GM23338 (cell line): ENCODE data around the gene MAMLD1. TPM values are rescaled to one million over a fixed set of nuclear protein-coding genes. Genes with fewer than 3 reads are reported as not detected.
A peak's percentile ranks its signal among the peaks of the same experiment; 100 is the strongest.

Source experiments
- ATAC-seq: fragments of 200-7000 bp; cut with Tn5 transposase; 3 replicates; pipeline ENCODE4 v1.9.1; 2020
- DNase-seq: peaks from one replicate; pipeline ENCODE4 v3.0.0-alpha.2; 2015; ENCODE audit warnings: low spot score
- H2AFZ ChIP-seq: fragments of 200-600 bp; sonication (generic); 2 replicates; pipeline ENCODE4 v1.8.0; 2016; ENCODE audit warnings: antibody characterized with exemption, mild to moderate bottlenecking, moderate library complexity
- H3F3A ChIP-seq: fragments of 200-600 bp; sonication (generic); replicated peaks from 2 replicates; pipeline ENCODE4 v1.8.0; 2017; ENCODE audit warnings: antibody characterized with exemption, mixed run types, low read depth
- H3K27ac ChIP-seq: fragments of 200-600 bp; sonication (generic); 2 replicates; pipeline ENCODE4 v1.6.1; 2016; ENCODE audit warnings: low read depth
- H3K27me3 ChIP-seq: fragments of 200-600 bp; sonication (generic); 2 replicates; pipeline ENCODE4 v1.8.0; 2016; ENCODE audit warnings: mild to moderate bottlenecking, mixed run types, moderate library complexity; ENCODE audit not compliant: insufficient read depth
- H3K36me3 ChIP-seq: fragments of 200-600 bp; sonication (generic); 2 replicates; pipeline ENCODE4 v1.8.0; 2016; ENCODE audit warnings: mild to moderate bottlenecking; ENCODE audit not compliant: insufficient read depth
- H3K4me1 ChIP-seq: fragments of 200-600 bp; sonication (generic); 2 replicates; pipeline ENCODE4 v1.8.0; 2016; ENCODE audit warnings: mild to moderate bottlenecking, moderate library complexity; ENCODE audit not compliant: insufficient read depth
- H3K4me2 ChIP-seq: fragments of 200-600 bp; sonication (generic); 2 replicates; pipeline ENCODE4 v1.7.1; 2017; ENCODE audit warnings: mixed run types
- H3K4me3 ChIP-seq: fragments of 200-600 bp; sonication (generic); 2 replicates; pipeline ENCODE4 v1.6.1; 2016; ENCODE audit warnings: mixed run types
- H3K79me2 ChIP-seq: fragments of 200-600 bp; sonication (generic); replicated peaks from 2 replicates; pipeline ENCODE4 v1.8.0; 2017; ENCODE audit warnings: mild to moderate bottlenecking; ENCODE audit not compliant: insufficient read depth
- H3K9me2 ChIP-seq: fragments of 200-600 bp; sonication (generic); 2 replicates; pipeline ENCODE4 v1.8.0; 2017; ENCODE audit not compliant: insufficient read depth
- H4K20me1 ChIP-seq: fragments of 200-600 bp; sonication (generic); replicated peaks from 2 replicates; pipeline ENCODE4 v1.8.0; 2017; ENCODE audit warnings: mild to moderate bottlenecking; ENCODE audit not compliant: insufficient read depth
- H3K27ac Mint-ChIP-seq: 2 replicates; pipeline ENCODE4 v1.8.0; 2020; ENCODE audit warnings: inconsistent platforms, mild to moderate bottlenecking, moderate library complexity, mixed read lengths
- H3K27me3 Mint-ChIP-seq: 3 replicates; pipeline ENCODE4 v1.8.0; 2022; ENCODE audit warnings: low read depth, mild to moderate bottlenecking, moderate library complexity, mixed read lengths, inconsistent platforms; ENCODE audit not compliant: insufficient read depth, poor library complexity
- H3K36me3 Mint-ChIP-seq: 3 replicates; pipeline ENCODE4 v1.8.0; 2021; ENCODE audit warnings: low read depth, mild to moderate bottlenecking, inconsistent platforms, moderate library complexity, mixed read lengths
- H3K4me1 Mint-ChIP-seq: 3 replicates; pipeline ENCODE4 v1.8.0; 2020; ENCODE audit warnings: mild to moderate bottlenecking, inconsistent platforms, mixed read lengths
- H3K4me3 Mint-ChIP-seq: 3 replicates; pipeline ENCODE4 v1.8.0; 2021; ENCODE audit warnings: moderate library complexity, mild to moderate bottlenecking, inconsistent platforms, mixed read lengths
- H3K9me3 Mint-ChIP-seq: 3 replicates; pipeline ENCODE4 v1.8.0; 2020; ENCODE audit warnings: moderate library complexity, mild to moderate bottlenecking, inconsistent platforms, mixed read lengths
- CREB1 ChIP-seq: fragments of 250-450 bp; sonication (Bioruptor Pico); IDR thresholded peaks from 2 replicates; pipeline ENCODE4 v1.5.0; 2020; ENCODE audit warnings: low read depth, mild to moderate bottlenecking, moderate library complexity
- EZH2 ChIP-seq: fragments of 200-600 bp; sonication (generic); IDR thresholded peaks from one replicate; pipeline ENCODE4 v1.8.0; 2017; ENCODE audit warnings: antibody characterized with exemption, mild to moderate bottlenecking, low read depth; ENCODE audit not compliant: unreplicated experiment
- EZH2phosphoT487 ChIP-seq: fragments of 200-600 bp; sonication (generic); IDR thresholded peaks from one replicate; pipeline ENCODE4 v1.8.1; 2018; ENCODE audit warnings: antibody characterized with exemption; ENCODE audit not compliant: unreplicated experiment
- JUNB ChIP-seq: IDR thresholded peaks from one replicate; pipeline ENCODE4 v1.6.1; 2016; ENCODE audit warnings: antibody characterized with exemption; ENCODE audit not compliant: unreplicated experiment
- NANOG ChIP-seq: IDR thresholded peaks from 2 replicates; pipeline ENCODE4 v1.6.1; 2016; ENCODE audit warnings: antibody characterized with exemption, borderline replicate concordance
- POLR2AphosphoS5 ChIP-seq: IDR thresholded peaks from 2 replicates; pipeline ENCODE4 v1.6.1; 2016; ENCODE audit warnings: antibody characterized with exemption, low read depth
- REST ChIP-seq: IDR thresholded peaks from one replicate; pipeline ENCODE4 v1.6.1; 2018; ENCODE audit warnings: antibody characterized with exemption; ENCODE audit not compliant: unreplicated experiment
- ZNF114 ChIP-seq: fragments of 250-450 bp; sonication (Bioruptor Pico); IDR thresholded peaks from 2 replicates; pipeline ENCODE4 v1.5.0; 2020; ENCODE audit warnings: mild to moderate bottlenecking, moderate library complexity
- ZNF331 ChIP-seq: fragments of 250-450 bp; sonication (Bioruptor Pico); IDR thresholded peaks from 2 replicates; pipeline ENCODE4 v1.5.0; 2020; ENCODE audit warnings: low read depth, mild to moderate bottlenecking, moderate library complexity
- polyA plus RNA-seq: library from polyadenylated mRNA; unstranded; fragments of >200 nt; fragmentation: Nextera tagmentation; extraction: Ambion mirVana; gene quantifications from 2 replicates; pipeline ENCODE4 v1.2.1, GENCODE V29; 2016
- total RNA-seq: library from RNA; depleted of rRNA; stranded (reverse); fragments of >200 nt; shearing (Covaris generic); gene quantifications from 2 replicates; pipeline ENCODE4 v1.2.3, GENCODE V29; 2014
- TF ChIP-seq, protein P1 (sequence below): IDR thresholded peaks from 2 replicates; pipeline ENCODE4 v1.6.1; 2016; ENCODE audit warnings: antibody characterized with exemption
- TF ChIP-seq, protein P2 (sequence below), 2 experiments: fragments of 200-600 bp in 1 of 2; sonication (generic) in 1 of 2; conservative IDR thresholded peaks; 2 replicates each; pipeline versions ENCODE4 v1.5.1 to v1.6.1; 2016 to 2017; ENCODE audit warnings: antibody characterized with exemption in 2 of 2, low read depth in 2 of 2, mild to moderate bottlenecking in 2 of 2, moderate library complexity in 1 of 2
- TF ChIP-seq, protein P3 (sequence below): fragments of 250-450 bp; sonication (Bioruptor Pico); IDR thresholded peaks from 2 replicates; pipeline ENCODE4 v1.5.0; 2020; ENCODE audit warnings: mild to moderate bottlenecking, moderate library complexity

MAMLD1 gene
- total and polyA plus RNA-seq, 2 experiments from 2014 or later, result 0.13 to 0.21 TPM

- Histone ChIP-seq H4K20me1 (no peaks in the 10 kb centered on the region), H3K4me1 (no peaks in the 10 kb centered on the region; the same call in 1 of the 2 replicates), H3K9me2 (no peaks in the 10 kb centered on the region), H3K4me2 (no peak overlapping the region), H3K79me2 (no peaks in the 10 kb centered on the region), H3K27me3 (no peaks in the 10 kb centered on the region), H3F3A (no peaks in the 10 kb centered on the region), H3K27ac (no peak overlapping the region), H3K36me3 (no peaks in the 10 kb centered on the region), H3K4me3 (no peak overlapping the region), H2AFZ (no peak overlapping the region)
- H3K27ac Mint-ChIP-seq, result no peak overlapping the region
- H3K4me3 Mint-ChIP-seq, result no peak overlapping the region
- ATAC-seq (peak; percentile 26; the same call in 2 of the 3 replicates), DNase-seq (peak; percentile 6)
- H3K4me1 Mint-ChIP-seq, result peaks cover 29% of the 10 kb centered on the region
- TF ChIP-seq POLR2AphosphoS5, result no peak
- TF ChIP-seq, protein P1, sequence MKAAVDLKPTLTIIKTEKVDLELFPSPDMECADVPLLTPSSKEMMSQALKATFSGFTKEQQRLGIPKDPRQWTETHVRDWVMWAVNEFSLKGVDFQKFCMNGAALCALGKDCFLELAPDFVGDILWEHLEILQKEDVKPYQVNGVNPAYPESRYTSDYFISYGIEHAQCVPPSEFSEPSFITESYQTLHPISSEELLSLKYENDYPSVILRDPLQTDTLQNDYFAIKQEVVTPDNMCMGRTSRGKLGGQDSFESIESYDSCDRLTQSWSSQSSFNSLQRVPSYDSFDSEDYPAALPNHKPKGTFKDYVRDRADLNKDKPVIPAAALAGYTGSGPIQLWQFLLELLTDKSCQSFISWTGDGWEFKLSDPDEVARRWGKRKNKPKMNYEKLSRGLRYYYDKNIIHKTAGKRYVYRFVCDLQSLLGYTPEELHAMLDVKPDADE, result no peak
- TF ChIP-seq ZNF331 (CRISPR knock-in tag), result no peak
- TF ChIP-seq, protein P2, sequence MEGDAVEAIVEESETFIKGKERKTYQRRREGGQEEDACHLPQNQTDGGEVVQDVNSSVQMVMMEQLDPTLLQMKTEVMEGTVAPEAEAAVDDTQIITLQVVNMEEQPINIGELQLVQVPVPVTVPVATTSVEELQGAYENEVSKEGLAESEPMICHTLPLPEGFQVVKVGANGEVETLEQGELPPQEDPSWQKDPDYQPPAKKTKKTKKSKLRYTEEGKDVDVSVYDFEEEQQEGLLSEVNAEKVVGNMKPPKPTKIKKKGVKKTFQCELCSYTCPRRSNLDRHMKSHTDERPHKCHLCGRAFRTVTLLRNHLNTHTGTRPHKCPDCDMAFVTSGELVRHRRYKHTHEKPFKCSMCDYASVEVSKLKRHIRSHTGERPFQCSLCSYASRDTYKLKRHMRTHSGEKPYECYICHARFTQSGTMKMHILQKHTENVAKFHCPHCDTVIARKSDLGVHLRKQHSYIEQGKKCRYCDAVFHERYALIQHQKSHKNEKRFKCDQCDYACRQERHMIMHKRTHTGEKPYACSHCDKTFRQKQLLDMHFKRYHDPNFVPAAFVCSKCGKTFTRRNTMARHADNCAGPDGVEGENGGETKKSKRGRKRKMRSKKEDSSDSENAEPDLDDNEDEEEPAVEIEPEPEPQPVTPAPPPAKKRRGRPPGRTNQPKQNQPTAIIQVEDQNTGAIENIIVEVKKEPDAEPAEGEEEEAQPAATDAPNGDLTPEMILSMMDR (conservative IDR thresholded peaks at IDR 0.05; ENCODE audit: low read depth in 2 of 2), result no peak
- no peak for TF ChIP-seq JUNB
- TF ChIP-seq, protein P3, sequence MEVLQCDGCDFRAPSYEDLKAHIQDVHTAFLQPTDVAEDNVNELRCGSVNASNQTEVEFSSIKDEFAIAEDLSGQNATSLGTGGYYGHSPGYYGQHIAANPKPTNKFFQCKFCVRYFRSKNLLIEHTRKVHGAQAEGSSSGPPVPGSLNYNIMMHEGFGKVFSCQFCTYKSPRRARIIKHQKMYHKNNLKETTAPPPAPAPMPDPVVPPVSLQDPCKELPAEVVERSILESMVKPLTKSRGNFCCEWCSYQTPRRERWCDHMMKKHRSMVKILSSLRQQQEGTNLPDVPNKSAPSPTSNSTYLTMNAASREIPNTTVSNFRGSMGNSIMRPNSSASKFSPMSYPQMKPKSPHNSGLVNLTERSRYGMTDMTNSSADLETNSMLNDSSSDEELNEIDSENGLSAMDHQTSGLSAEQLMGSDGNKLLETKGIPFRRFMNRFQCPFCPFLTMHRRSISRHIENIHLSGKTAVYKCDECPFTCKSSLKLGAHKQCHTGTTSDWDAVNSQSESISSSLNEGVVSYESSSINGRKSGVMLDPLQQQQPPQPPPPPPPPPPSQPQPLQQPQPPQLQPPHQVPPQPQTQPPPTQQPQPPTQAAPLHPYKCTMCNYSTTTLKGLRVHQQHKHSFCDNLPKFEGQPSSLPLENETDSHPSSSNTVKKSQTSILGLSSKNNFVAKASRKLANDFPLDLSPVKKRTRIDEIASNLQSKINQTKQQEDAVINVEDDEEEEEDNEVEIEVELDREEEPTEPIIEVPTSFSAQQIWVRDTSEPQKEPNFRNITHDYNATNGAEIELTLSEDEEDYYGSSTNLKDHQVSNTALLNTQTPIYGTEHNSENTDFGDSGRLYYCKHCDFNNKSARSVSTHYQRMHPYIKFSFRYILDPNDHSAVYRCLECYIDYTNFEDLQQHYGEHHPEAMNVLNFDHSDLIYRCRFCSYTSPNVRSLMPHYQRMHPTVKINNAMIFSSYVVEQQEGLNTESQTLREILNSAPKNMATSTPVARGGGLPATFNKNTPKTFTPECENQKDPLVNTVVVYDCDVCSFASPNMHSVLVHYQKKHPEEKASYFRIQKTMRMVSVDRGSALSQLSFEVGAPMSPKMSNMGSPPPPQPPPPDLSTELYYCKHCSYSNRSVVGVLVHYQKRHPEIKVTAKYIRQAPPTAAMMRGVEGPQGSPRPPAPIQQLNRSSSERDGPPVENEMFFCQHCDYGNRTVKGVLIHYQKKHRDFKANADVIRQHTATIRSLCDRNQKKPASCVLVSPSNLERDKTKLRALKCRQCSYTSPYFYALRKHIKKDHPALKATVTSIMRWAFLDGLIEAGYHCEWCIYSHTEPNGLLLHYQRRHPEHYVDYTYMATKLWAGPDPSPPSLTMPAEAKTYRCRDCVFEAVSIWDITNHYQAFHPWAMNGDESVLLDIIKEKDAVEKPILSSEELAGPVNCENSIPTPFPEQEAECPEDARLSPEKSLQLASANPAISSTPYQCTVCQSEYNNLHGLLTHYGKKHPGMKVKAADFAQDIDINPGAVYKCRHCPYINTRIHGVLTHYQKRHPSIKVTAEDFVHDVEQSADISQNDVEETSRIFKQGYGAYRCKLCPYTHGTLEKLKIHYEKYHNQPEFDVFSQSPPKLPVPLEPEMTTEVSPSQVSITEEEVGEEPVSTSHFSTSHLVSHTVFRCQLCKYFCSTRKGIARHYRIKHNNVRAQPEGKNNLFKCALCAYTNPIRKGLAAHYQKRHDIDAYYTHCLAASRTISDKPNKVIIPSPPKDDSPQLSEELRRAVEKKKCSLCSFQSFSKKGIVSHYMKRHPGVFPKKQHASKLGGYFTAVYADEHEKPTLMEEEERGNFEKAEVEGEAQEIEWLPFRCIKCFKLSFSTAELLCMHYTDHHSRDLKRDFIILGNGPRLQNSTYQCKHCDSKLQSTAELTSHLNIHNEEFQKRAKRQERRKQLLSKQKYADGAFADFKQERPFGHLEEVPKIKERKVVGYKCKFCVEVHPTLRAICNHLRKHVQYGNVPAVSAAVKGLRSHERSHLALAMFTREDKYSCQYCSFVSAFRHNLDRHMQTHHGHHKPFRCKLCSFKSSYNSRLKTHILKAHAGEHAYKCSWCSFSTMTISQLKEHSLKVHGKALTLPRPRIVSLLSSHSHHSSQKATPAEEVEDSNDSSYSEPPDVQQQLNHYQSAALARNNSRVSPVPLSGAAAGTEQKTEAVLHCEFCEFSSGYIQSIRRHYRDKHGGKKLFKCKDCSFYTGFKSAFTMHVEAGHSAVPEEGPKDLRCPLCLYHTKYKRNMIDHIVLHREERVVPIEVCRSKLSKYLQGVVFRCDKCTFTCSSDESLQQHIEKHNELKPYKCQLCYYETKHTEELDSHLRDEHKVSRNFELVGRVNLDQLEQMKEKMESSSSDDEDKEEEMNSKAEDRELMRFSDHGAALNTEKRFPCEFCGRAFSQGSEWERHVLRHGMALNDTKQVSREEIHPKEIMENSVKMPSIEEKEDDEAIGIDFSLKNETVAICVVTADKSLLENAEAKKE (CRISPR knock-in tag), result no peak
- no peak for TF ChIP-seq REST
- no peak for TF ChIP-seq NANOG
- TF ChIP-seq ZNF114 (CRISPR knock-in tag), result no peak
- no peak for TF ChIP-seq CREB1 (CRISPR knock-in tag)
- TF ChIP-seq EZH2phosphoT487, result no peak
- no peak for TF ChIP-seq EZH2
- peaks cover 7% of the 10 kb centered on the region for H3K27me3 Mint-ChIP-seq
- H3K9me3 Mint-ChIP-seq, result no peaks in the 10 kb centered on the region; the same call in 2 of the 3 replicates
- no peaks in the 10 kb centered on the region for H3K36me3 Mint-ChIP-seq
Measured at GRCh38 chrX:150512461-150512901, 149.4 kb downstream of the MAMLD1 start.
